ENCODE data around the gene LTB.
"Not testable (repeated sequence)": the region's sequence is repeated elsewhere in the genome, so short reads cannot be mapped to it uniquely, and the experiment has no call there.

Gene LTB

DNA sequence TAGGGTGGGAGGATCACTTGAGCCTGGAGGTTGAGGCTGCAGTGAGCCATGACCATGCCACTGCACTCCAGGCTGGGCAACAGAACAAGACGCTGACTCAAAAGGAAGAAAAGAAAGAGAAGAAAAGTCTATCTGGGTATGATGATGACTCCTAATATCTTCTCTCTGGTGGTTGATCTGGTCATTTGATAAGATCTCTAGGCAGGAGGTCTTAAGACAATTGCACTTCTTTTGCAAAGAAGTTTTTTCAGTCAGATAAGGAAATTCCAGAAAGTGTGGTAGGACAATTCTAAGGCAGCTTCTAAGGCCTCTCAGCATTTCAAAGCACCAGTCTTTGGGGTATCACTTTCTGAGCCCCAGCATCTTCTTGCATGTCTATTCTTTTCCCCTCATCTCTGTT is 25.1 kb upstream of the LTB start:
- DNase-seq (ENCODE audit: low spot score), result no peak

DNA sequence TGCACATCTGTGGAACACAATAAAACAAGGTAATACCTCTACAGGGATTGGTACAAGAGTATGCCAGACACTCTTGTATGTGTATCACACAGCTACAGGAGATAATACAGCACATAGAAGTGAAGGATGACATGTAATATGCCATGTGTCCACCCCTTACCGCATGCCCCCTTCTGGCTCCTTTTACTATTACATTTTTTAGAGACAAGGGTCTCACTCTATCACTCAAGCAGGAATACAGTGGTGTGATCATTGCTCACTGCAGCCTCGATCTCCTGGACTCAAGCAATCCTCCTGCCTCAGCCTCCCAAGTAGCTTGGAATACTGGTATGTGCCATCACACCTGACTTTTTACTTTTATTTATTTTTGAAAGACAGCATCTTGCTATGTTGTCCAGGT is 14.8 kb upstream of the LTB start:
- DNase-seq (ENCODE audit: low spot score), result no peak

- no peak for DNase-seq (ENCODE audit: low spot score)
Observed at GRCh38 chr6:31592396-31592771, 10.2 kb upstream of the LTB start.

GRCh38 chr6:31590691-31591090 is 8.5 kb upstream of the LTB start:
- DNase-seq (ENCODE audit: low spot score), result not testable (repeated sequence)

DNA sequence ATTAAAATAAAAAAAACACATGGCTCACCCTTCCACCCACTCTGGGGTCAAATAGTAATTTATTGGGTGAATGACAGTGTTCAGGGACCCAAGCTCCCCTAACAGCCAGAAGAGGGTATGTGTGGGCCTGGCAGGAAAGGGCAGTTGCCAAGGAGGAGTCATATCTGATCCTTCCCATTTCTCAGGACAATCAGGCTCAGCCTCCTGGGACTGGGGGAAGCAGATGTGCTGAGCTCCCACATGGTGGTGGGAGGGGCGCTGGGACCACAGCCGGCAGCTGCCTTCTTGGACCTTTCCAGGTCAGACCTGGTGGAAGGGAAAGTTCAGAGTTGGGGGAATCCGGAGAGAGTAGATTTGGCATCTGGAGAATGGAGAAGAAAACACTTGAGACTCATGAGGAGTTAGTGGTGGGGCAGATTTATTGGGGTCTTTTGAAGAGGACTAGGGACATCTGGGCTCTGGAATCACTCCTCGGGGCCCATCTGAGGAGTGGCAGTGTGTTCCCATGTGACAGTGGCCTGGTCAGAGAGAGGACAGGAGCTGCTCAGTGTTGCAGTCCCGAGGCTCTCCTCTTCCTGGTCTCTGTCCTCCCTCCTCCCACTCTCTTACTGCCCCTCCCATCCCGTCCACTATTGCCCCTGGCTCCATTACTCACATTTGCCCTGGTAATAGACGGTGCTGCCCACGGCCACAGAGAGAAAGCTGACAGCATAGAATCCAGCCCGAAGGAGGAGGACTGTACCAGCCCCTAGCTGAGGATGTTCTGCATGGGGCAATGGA is 6.8 kb upstream of the LTB start:
- DNase-seq (ENCODE audit: low spot score), result no peak

GRCh38 chr6:31587791-31588777 is 5.9 kb upstream of the LTB start:
- DNase-seq (ENCODE audit: low spot score), result no peak

GRCh38 chr6:31586599-31587281 is 4.5 kb upstream of the LTB start:
- no peak for DNase-seq (ENCODE audit: low spot score)

GRCh38 chr6:31586008-31586407 is 3.8 kb upstream of the LTB start, which contains the start of gene LST1:
Gene LST1 (plus strand): TSS chr6:31586277. CDS start chr6:31587300, 1,023 bp downstream.
- DNase-seq (ENCODE audit: low spot score), result no peak

DNA sequence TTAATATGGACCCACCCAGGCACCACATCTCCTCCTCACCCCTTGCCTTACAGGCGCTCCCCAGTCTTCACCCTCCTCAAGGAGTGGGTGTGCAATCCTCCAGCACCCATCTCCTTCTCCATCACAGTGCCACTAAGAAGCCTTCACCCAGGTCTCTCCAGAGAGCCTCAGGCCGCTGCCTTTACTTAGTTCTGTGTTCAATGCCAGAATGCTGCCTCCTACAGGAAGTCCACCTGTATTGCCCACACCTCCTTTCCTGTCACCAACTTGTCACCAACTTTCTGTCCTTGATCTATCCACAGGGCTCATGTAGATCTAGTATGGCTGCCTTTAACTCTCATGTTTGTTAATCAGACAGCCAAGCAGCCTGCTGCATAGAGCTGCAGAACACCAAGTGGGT is 3.3 kb upstream of the LTB start:
- no peak for DNase-seq (ENCODE audit: low spot score)

GRCh38 chr6:31581434-31582229 is 592 bp downstream of the LTB start:
- DNase-seq (ENCODE audit: low spot score), result no peak

- peak; percentile 90 for DNase-seq (ENCODE audit: low spot score)
Observed at GRCh38 chr6:31580807-31581433, 1.3 kb downstream of the LTB start.

DNA sequence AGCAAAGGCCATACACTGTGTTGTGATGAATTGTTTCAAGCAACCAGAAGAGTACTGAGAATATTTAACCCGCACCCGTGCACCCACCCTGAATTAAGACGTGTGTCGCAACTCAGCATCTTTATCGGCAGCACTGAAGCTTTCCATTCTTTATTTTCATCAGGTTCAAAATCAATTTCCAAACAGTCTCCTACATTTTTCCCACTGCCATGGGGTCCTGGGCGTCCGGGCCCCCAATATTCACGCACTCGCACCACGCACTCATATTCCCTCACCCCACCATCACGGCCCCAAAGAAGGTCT is 1.8 kb downstream of the LTB start:
- DNase-seq (ENCODE audit: low spot score), result no peak

GRCh38 chr6:31579546-31580437 is 2.4 kb downstream of the LTB start:
- no peak for DNase-seq (ENCODE audit: low spot score)

GRCh38 chr6:31579119-31579505 is 3.1 kb downstream of the LTB start:
- no peak for DNase-seq (ENCODE audit: low spot score)

DNA sequence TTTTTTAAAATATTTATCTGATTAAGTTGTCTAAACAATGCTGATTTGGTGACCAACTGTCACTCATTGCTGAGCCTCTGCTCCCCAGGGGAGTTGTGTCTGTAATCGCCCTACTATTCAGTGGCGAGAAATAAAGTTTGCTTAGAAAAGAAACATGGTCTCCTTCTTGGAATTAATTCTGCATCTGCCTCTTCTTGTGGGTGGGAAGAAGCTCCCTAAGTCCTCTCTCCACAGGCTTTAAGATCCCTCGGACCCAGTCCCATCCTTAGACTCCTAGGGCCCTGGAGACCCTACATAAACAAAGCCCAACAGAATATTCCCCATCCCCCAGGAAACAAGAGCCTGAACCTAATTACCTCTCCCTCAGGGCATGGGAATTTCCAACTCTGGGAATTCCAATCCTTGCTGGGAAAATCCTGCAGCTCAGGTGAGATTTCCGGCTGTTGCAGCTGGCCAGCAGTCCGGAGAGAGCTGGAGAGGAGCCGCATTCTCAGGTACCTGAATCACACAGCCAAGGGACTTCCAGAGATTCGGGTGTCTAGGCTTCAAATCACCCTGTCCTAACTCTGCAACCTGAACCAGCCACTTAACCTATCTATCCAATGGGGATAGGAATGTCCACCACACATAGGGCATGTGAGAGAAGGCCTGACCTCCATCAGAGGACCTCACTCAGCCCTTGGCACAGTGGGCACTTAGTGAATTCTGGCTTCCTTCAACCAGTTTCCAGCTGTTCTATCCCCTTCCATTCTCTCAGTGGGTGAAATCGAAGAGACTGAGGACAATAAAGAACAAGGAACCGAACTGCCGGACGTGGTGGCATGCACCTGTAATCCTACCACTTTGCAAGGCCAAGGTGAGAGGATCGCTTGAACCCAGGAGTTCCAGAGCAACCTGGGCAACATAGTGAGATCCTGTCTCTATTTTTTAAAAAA is 3.8 kb downstream of the LTB start:
- no peak for DNase-seq (ENCODE audit: low spot score)

DNA sequence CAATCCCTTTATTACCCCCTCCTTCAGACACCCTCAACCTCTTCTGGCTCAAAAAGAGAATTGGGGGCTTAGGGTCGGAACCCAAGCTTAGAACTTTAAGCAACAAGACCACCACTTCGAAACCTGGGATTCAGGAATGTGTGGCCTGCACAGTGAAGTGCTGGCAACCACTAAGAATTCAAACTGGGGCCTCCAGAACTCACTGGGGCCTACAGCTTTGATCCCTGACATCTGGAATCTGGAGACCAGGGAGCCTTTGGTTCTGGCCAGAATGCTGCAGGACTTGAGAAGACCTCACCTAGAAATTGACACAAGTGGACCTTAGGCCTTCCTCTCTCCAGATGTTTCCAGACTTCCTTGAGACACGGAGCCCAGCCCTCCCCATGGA is 4.7 kb downstream of the LTB start:
- no peak for DNase-seq (ENCODE audit: low spot score)

DNA sequence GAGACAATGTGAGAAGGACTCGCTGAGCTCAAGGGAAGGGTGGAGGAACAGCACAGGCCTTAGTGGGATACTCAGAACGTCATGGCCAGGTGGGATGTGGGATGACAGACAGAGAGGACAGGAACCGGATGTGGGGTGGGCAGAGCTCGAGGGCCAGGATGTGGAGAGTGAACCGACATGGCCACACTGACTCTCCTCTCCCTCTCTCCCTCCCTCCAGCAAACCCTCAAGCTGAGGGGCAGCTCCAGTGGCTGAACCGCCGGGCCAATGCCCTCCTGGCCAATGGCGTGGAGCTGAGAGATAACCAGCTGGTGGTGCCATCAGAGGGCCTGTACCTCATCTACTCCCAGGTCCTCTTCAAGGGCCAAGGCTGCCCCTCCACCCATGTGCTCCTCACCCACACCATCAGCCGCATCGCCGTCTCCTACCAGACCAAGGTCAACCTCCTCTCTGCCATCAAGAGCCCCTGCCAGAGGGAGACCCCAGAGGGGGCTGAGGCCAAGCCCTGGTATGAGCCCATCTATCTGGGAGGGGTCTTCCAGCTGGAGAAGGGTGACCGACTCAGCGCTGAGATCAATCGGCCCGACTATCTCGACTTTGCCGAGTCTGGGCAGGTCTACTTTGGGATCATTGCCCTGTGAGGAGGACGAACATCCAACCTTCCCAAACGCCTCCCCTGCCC is 5.2 kb downstream of the LTB start:
- no peak for DNase-seq (ENCODE audit: low spot score)

DNA sequence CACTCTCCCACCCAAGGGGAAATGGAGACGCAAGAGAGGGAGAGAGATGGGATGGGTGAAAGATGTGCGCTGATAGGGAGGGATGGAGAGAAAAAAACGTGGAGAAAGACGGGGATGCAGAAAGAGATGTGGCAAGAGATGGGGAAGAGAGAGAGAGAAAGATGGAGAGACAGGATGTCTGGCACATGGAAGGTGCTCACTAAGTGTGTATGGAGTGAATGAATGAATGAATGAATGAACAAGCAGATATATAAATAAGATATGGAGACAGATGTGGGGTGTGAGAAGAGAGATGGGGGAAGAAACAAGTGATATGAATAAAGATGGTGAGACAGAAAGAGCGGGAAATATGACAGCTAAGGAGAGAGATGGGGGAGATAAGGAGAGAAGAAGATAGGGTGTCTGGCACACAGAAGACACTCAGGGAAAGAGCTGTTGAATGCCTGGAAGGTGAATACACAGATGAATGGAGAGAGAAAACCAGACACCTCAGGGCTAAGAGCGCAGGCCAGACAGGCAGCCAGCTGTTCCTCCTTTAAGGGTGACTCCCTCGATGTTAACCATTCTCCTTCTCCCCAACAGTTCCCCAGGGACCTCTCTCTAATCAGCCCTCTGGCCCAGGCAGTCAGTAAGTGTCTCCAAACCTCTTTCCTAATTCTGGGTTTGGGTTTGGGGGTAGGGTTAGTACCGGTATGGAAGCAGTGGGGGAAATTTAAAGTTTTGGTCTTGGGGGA is 6.1 kb downstream of the LTB start:
- DNase-seq (ENCODE audit: low spot score), result no peak
